Occipital lobe (tissue), 2 donors: ENCODE measurements around the gene EFNA4. TPM values are rescaled to one million over a fixed set of nuclear protein-coding genes. Genes with fewer than 3 reads are reported as not detected.
A peak's percentile ranks its signal among the peaks of the same experiment; 100 is the strongest.

Experiments
- DNase-seq: peaks from one replicate; lab custom pipeline; 2025; lab: John Stamatoyannopoulos, UW
- total RNA-seq: library from RNA; depleted of rRNA; stranded (reverse); fragments of >200 nt; gene quantifications from one replicate; pipeline ENCODE4 v1.2.3, GENCODE V29; 2014

Gene EFNA4
- total RNA-seq, 1 donor from 2014 or later: 0.62 TPM

DNA sequence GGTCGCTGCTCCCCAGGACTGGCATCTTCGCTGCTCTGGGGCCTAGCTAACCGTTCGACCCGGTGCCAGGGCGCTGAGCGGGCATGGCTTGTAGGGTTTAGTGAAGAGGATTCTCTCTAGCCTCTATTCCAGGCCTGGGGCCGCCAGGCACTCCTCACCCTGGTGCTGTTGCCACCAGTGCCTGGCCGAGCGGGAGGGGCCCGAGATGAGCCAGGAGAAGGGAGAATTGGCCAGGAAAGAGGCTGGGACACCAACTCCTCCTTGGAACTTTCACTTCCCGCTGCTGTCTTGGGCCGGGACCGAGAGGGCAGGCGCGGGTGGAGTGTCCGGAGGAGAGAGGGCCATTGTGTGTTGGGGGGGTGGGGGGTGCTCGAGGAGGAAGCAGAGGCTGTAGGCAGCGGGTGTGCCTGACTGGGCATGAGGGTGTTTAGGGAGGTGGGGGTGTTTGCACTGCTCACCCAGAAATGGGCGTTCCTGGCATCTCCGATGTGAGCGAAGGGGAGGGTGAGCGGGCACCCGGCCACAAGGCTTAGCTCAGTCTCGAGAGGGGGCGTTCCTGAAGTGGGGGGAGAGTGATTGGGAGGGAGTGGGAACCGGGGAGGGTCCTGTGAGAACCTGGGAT, 11.7 kb upstream of the EFNA4 start:
- peak; percentile 44 for DNase-seq

DNA sequence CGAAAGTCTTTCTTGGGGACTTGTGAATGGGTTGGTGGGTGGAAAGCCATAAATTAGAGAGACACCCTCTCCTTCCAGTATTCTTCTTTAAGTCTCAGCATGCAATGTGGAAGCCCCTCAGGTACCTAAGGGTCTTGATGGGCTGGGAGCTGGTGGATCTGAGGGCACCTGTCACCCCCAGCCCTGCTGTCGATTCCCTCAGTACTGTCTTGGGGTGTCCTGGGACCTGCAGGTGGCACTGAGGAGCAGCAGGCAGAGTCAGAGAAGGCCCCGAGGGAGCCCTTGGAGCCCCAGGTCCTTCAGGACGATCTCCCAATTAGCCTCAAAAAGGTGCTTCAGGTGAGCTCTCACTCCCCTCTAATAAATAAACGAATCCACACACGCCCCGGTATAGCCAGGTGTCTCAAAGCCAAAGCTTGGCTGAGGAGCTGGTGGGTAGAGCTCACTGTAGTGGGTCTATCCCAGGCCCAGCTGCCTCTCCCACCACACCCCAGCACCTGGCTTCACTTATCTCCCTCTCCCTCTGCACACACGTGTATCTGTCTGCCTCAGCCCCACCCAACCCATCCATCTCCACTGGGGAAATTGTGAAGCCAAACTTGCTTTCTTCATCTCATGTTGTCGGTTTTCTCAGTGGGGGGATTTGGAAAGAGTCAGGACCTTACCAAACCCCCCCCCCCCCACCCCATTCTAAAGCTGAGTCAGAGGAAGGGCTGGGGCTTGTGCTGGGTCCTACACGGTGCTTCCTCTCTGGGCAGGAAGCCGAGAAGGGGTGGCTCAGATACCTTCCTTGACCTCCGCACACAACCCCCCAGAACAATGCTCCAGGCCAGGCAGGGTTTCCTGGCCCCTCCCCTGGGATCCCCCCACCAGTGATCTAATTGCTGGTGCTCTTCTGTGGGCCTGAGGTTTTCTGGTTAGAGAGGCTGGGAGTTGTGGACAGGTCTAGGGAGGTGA, 10.8 kb upstream of the EFNA4 start:
- DNase-seq: no peak

DNA sequence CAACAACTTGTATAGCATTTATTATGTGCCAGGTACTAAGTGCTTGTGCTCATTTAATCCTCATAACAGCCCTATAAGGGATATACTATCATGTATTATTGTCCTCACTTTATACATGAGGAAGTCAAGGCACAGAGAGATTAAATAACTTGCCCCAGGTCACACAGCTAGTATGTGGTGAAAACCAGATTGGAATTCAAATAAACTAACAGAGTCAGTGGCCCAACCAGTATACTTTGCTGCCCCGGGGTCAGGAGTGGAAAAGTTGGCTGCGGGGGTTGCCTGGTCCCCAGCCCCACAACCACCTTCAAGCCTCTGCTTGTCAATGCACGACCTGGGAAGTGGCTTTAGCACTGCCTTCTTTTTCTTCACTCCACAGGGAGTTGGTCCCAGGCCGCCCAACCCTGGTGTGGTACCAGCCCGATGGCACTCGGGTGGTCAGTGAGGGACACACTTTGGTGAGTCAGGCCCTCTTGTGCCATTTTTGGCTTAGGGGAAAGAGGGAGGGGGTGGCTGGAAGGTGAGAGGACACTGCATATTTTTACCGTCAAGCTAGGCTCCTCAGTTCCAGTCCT, 9.9 kb upstream of the EFNA4 start:
- DNase-seq: no peak

DNA sequence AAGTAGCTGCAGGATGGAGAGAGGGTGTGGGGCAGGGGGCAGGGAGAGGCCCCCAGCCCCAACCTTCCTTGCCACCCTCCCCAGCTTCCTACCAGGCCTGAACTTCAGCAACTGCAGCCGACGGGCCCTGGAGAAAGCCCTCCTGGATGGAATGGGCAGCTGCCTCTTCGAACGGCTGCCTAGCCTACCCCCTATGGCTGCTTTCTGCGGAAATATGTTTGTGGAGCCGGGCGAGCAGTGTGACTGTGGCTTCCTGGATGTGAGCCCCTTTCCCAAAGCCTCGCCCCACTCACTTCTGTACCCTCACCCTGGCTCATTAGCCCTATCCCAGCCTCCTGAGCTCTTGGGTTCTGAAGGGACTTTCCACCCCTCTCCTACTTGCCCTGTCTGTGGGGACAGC, 6.4 kb upstream of the EFNA4 start:
- DNase-seq: no peak

DNA sequence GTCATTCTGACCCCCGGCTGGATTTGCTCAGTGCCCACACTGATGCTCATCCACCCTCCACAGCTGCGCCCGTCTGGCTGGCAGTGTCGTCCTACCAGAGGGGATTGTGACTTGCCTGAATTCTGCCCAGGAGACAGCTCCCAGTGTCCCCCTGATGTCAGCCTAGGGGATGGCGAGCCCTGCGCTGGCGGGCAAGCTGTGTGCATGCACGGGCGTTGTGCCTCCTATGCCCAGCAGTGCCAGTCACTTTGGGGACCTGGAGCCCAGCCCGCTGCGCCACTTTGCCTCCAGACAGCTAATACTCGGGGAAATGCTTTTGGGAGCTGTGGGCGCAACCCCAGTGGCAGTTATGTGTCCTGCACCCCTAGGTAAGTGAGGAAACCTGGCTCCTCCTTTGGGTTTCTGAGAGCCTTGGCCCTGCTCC, 5.7 kb upstream of the EFNA4 start:
- DNase-seq: no peak

DNA sequence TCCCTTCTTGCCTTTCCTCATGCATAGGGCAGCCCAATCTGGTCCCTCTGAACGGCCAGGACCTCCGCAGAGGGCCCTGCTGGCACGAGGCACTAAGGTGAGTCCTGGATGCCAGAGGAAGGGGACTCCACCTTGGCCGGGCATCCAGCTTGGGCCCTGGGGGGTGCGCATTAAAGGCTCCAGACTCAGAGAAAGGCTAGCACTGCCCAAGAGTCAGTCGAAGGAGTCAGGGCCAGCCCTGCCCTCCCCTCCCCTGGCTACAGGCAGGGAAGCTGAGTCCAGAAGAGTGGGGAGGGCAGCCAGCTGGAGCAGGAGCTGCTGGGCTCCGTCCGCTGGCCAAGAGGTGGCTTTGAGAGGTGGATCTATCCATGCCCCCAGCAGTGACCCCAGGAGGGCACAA, 2.8 kb upstream of the EFNA4 start:
- DNase-seq: no peak

DNA sequence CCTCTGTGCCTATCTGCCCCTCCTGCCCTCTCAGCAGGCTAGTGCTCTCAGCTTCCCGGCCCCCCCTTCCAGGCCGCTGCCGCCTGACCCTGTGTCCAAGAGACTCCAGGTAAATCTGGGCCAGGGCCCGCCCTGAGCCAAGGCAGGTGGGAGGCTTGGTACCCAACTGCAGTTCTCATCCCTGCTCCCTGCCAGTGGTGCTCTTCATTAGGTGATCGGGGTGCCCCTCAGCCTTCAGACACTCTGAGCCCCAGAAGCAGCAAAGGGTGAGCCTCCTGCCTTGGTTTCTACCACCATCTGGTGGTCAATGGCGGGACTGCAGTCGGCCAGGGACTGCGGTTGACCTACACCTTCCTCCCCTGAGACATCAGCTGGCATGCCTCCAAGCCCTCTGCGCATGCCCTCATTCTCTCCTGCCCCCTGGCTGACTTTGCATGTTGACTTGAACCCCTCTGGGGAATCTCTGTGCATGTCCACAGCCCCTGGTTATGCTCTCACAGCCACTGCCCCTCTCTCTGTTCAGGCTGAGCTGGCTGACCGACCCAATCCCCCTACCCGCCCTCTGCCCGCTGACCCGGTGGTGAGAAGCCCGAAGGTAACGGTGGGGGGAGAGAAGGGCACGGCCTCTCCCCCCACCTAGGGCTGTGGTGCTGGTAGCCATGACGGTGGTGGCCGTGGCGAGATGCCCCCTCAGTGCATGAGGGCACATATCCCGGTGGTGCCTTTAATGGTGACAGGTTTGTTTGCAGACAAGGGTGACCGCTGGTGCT, 2.0 kb upstream of the EFNA4 start:
- peak; percentile 37 for DNase-seq

DNA sequence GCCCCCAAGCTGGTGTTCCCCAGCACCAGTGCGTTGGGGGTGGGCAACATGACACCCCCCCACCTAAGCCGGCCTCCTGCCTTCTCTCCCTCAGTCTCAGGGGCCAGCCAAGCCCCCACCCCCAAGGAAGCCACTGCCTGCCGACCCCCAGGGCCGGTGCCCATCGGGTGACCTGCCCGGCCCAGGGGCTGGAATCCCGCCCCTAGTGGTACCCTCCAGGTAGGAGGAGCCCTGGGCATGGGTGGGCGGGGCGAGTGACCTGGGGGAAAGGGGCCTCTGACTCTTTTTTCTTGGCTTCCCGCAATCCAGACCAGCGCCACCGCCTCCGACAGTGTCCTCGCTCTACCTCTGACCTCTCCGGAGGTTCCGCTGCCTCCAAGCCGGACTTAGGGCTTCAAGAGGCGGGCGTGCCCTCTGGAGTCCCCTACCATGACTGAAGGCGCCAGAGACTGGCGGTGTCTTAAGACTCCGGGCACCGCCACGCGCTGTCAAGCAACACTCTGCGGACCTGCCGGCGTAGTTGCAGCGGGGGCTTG, 1.3 kb upstream of the EFNA4 start:
- DNase-seq: no peak

DNA sequence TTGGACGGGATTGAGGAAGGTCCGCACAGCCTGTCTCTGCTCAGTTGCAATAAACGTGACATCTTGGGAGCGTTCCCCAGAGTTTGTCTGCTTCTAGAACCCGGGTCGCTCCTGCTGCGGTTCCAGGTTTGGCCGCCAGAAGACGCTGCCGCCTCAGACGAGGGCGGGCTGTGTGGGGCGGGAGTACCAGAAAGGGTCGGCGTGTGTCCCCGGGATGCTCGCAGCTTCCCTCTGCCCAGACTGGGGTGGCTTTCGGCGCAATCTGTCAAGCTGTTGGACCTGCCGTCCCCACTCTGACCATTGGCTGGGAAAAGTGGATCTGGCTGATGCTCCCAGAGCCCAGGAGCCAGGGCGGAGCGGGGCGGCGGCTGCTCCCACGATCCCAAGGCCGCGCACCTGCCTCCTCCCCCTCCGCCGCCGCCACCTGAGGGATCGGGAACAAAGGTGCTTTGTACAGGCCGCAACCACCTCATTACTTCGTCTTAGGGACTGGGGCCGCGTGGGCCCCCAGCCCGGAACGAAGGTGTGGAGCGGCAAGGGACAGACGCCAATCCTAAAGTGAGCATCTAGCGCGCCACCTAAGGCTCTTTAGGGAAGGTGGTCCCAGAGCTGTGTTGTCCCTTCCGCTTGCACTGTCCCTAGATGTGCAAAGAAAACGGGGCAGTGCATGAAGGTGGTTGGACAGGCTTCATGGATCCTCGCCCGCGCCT, 683 bp upstream of the EFNA4 start:
- DNase-seq: no peak

DNA sequence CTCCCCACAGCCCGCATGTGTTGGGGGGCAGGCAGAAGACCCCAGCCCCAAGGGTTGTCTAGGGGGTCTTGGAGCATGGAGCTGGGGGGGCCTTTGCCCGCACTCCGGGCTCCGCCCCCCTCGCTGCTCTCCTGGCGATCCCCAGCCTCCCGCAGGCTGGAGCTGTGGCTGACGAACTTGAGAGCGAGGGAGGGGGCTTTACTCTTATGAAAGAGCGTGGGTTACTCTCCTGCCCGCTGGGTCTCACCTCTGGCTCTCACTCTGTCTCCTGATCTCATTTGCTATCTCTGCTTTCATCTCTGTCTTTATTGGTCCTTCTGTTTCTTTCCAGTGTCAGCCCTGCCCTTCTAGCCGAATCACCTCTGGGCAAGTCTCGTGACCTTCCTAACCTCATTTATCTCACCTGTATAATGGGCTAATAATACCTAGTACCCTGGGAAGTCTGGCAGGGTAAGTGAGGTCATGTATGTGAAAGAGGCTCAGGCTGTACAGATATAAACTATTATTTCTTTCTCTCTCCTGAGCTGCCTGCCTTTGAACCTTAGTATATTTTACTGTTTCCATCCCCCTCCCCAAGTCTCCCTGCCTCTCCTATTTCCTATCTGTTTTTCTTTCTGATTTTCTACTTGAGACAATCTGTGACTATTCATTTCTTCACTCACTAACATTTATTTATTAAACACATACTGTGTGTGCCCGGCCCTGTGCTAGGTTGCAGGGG, 731 bp downstream of the EFNA4 start:
- DNase-seq: no peak

DNA sequence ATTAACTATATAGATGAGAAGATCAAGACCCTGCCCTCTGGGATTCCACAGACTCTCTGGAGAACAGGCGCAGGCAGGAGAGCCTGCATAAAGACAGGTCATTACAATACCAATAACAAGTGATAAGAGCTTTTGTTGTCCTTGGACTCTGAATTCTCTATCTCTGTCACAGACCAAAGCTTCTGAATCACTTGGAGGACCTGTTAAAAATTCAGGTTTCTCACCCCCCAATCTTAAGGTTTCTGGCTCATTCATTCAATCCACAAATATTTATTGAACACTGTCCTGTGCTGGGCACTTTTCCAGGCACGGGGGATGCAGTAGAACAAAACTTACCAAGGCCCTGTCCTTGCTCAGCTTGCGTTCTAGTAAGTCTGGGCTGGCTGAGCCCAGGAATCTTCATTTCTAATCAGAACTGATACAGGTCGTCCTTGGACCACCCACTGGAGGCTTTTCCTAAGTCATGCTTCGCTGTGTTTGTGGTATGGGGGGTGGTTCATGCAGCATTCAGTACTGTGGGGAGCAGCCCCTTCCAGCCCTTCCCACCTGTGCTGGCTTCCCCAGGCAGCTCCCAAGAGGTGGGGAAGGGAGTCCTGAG, 1.4 kb downstream of the EFNA4 start:
- no peak for DNase-seq

DNA sequence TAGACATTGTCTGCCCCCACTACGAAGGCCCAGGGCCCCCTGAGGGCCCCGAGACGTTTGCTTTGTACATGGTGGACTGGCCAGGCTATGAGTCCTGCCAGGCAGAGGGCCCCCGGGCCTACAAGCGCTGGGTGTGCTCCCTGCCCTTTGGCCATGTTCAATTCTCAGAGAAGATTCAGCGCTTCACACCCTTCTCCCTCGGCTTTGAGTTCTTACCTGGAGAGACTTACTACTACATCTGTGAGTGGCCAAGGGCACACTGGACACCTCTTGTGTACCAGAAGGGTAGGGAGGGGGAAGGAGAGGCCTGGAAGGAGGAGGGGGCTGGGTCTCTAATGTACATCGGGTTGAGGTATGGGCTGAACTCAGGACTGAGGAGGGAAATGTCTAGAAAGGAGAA, 3.2 kb downstream of the EFNA4 start:
- DNase-seq: no peak

DNA sequence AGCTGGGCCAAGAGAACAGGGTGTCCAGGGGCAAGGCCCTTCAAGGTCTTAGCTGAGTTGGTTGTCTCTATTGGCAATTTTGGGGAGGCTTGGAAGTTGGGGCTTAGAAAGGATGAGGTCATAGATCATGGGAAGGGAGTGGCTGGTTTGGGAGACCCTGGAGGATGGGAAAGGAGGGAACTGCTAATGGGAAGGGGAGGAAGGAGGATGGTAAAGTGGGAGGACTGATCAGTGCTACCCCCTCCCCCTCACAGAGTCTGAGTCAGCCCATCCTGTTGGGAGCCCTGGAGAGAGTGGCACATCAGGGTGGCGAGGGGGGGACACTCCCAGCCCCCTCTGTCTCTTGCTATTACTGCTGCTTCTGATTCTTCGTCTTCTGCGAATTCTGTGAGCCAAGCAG, 5.1 kb downstream of the EFNA4 start:
- no peak for DNase-seq

DNA sequence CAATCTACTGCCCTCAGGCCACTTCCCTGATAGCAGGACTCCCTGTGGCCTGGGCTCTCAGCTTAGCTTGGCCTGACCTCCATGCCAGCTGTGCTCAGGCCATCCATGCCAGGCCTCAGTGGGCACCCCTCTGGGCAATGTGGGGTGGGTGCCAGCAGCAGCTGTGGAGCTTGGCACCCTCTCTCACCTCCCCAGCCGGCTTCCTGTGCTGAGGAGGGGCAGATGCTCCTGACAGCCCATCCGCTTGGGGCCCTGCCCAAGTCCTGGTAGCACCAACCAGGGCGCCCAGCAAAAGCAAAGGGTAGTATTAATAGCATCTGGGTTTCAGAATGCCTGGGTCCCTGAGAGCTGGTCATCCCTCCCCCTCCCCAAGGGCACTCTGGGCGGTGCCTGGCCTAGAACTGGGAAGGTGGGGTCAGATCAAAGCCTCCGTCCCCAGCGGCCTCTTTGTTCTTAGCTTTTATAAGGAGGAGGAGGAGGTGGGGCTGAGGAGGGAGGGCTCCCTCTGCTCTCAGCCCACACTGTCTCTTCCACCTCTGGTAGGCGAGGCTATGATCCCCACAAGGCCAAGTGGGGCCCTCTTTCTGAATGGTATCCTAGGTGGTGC, 6.1 kb downstream of the EFNA4 start:
- no peak for DNase-seq

DNA sequence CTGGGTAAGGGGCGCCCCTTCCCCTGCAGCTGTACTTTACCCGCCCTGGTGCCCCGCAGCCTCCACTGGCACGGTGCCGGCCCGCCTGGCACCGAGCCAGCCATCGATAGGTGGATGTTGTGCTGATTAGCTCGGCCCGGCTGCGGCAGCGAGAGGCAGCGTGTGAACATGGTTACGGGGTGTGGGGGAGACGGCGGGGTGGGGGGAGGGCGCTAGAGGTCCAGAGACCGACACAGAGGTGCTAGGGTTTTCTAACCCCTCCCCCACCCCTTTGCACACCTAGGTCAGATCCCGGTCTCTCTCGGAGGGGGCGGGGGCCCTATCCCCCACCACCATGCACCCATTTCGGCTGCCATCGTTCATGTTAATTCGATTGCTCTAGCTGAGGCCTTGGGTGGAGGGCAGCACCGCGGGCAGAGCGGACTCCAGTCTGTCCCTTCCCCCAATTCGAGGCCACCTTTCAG, 6.7 kb downstream of the EFNA4 start:
- no peak for DNase-seq

DNA sequence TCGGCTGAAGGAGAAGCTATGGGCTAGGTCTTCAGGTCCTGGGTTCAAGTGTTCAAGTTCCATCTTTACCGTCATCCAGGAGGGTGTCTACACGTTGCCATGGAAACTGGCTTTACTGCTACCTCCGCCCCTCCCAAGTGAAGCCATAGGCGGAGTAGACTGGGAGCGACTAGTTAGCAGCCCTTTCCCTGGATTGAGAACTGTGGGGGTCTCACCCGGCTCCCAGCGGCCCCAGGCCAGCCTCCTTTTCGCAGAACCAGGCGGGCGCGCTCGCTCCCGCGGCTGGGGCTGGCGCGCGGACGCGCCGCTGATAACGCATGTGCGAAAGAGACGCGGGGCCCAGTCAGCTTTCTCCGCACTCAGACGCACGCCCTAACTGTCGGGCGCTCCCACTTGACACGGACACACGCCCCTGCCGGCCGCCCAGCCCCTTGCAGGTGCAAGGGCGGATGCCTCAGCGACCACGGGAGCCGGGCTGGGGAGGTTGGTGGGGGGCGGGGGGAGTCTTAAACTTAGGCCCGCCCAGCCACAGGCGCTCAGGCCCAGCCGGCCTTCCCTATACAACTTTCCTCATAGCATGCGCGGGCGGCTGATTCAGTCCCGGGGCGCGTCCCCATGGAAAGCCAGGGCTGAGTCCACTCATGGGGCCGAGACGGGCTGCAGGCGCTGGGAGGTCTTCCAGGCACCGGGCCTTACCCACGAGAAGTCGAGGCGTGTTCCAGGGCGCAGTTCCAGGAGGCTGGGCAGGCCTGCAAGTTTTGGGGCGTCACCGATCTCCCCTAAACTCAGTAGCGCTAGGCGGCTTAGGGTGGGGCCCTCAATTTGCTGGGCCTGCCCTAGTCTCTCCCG, 7.4 kb downstream of the EFNA4 start:
- DNase-seq: peak; percentile 62

DNA sequence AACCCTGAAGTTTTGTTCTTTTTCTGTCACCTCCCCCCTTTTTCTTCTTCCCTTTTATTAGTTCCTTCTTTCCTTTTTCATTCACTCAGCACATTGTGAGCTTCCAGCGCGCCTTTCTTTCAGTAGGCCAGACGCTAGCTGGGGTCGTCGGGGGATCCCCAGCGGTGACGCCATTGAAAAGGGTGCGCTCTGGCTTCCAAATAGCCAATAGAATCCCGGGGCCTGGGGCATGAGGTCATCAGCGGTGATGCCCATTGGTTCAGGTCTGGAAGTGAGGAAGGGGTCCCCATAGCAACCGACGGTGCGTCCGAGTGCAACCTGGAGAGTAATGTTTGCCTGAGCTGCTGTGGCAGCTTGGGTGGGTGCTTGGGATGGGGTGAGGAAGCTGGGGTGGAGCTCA, 8.2 kb downstream of the EFNA4 start:
- no peak for DNase-seq

DNA sequence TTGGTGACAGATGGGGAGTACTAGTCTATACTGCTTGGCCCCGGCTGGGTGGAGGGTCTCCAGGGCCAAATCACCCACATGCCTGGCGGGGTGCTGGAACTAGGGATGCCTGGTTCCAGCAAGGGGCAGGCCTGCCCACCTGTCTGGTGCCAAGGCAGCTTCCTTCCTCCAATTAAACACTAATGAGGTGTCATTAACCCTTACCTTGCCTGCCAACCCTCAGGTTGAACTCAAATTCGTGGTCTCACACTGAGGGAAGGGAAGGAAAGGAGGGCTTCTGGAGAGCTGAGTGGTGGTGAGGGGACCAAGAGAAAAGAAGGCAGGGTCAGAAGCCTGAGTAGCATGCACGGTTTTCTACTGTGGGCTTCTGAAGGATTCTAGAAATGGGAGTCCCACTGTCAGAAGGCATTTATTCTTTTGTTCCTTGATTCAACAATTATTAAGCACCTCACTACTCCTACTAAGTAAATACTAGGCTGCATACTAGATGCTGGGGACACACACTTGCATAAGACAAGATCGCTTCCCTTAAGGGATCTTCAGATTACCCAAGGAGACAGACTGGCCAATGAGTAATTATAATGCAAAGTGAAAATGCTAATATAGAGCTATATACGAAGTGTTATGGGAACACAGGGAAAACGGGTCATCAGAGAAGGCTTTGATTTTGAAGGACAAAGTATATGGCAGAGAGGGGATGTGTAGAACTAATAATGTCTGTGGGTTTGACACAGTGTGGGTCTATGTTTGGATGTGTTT, 9.2 kb downstream of the EFNA4 start:
- no peak for DNase-seq
